Memory B cell (primary cell): ENCODE data around the gene DNASE1L2.

Experiments used
- ATAC-seq: fragments of 150-1000 bp; cut with Tn5 transposase; 2 replicates; pipeline ENCODE4 v1.10.0; 2021; ENCODE audit warnings: low read depth, mild to moderate bottlenecking, moderate library complexity
- DNase-seq, 2 donors: peaks; one replicate each; pipeline ENCODE4 v3.0.0; 2022; ENCODE audit warnings: low spot score in 2 of 2
- H3K27ac Mint-ChIP-seq: one replicate; pipeline ENCODE4 v1.8.0; 2022; ENCODE audit warnings: mild to moderate bottlenecking, moderate library complexity, mixed read lengths
- H3K27me3 Mint-ChIP-seq: one replicate; pipeline ENCODE4 v1.8.0; 2022; ENCODE audit warnings: mixed read lengths
- H3K36me3 Mint-ChIP-seq: one replicate; pipeline ENCODE4 v1.8.0; 2022; ENCODE audit warnings: mild to moderate bottlenecking, mixed read lengths
- H3K4me1 Mint-ChIP-seq: one replicate; pipeline ENCODE4 v1.8.0; 2022; ENCODE audit warnings: mixed read lengths
- H3K4me3 Mint-ChIP-seq: one replicate; pipeline ENCODE4 v1.8.0; 2022; ENCODE audit warnings: mild to moderate bottlenecking, moderate library complexity, mixed read lengths
- H3K9me3 Mint-ChIP-seq: one replicate; pipeline ENCODE4 v1.8.0; 2022; ENCODE audit warnings: mixed read lengths

Gene DNASE1L2, protein sequence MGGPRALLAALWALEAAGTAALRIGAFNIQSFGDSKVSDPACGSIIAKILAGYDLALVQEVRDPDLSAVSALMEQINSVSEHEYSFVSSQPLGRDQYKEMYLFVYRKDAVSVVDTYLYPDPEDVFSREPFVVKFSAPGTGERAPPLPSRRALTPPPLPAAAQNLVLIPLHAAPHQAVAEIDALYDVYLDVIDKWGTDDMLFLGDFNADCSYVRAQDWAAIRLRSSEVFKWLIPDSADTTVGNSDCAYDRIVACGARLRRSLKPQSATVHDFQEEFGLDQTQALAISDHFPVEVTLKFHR

DNA sequence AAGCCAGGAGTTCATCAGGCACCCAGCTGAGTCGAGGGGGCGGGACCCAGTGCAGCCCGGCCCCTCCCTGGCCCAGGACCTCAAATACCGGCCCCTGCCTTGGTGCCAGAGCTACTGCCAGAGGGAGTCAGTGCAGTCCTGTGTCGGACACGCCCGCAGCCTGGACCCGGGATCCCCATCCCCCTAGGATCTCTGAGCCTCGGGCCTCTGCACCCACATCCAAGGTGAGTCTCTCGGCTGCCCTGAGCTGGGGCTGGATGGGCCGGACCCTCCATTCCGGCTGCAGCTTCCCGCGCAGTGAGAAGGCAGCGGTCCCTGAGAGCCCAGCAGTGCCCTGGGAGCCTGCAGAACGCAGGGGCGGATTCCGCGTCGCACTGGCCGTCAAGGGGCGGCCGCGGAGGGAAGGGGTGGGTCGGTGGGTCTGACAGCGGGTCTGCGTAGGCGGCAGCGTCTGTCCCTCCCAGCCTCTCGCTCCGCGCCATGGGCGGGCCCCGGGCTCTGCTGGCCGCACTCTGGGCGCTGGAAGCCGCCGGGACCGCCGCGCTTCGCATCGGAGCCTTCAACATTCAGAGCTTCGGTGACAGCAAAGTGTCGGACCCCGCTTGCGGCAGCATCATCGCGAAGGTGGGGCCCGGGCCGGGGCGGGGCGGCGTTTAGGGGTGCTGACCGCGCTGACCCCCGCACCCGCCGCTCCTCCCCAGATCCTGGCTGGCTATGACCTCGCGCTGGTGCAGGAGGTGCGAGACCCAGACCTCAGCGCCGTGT is at the start of gene DNASE1L2:
Gene DNASE1L2 (plus strand): TSS at position 108 of the 765 bp plus-strand sequence. CDS start 373 bp downstream, at position 481.
- no peak within 1 kb of the TSS for H3K27ac Mint-ChIP-seq
- no peaks in the 10 kb centered on the region for H3K4me1 Mint-ChIP-seq
- no peak within 1 kb of the TSS for H3K4me3 Mint-ChIP-seq
- peaks cover 14% of the 10 kb centered on the region for H3K36me3 Mint-ChIP-seq
- H3K27me3 Mint-ChIP-seq, result no peaks in the 10 kb centered on the region
- ATAC-seq (no peak), DNase-seq (no peak)
- no peaks in the 10 kb centered on the region for H3K9me3 Mint-ChIP-seq

DNA sequence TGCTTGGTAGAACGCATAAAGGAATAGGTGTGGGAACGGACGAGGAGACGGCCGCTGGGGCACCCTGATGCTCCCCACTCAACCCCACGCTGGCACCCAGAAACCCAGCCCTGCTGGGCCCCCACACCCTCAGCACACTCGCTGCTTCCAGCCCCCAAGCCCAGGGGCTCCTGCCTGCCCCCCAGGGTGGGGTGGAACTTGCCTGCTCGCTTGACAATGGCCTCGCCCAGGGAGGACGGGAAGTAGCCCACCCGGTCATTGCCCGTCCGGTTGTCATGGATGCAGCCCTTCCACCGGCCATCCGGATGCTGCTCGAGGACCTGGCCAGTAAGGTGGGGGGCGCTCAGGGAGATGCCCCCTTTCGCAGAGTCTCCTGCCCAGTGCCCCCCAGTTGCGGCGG is 49.7 kb upstream of the DNASE1L2 start:
- no peak for ATAC-seq
- Mint-ChIP-seq H3K36me3 (no peaks in the 10 kb centered on the region), H3K27me3 (no peaks in the 10 kb centered on the region), H3K27ac (no peak overlapping the region), H3K4me1 (peaks cover 10% of the 10 kb centered on the region), H3K4me3 (no peak overlapping the region), H3K9me3 (no peaks in the 10 kb centered on the region)
- DNase-seq, result no peak

DNA sequence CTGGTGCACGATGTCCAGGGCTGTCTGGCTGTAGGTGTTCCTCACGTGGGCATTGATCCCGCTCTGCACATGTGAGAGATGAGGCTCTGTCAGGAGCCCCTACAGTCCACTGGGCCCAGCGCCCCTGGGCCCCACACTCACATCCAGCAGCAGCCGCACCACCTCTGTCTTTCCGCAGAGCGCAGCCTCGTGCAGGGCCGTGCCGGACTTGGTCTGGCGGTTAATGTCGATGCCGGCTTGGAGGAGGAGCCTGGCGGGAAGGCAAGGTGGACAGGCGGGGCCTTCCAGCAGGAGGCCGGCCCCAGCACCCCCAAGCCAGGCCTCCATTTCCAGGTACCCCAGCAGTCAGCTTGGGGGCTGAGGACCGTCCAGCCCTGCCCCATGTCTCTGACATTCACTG is 49.0 kb upstream of the DNASE1L2 start:
- no peak overlapping the region for H3K4me3 Mint-ChIP-seq
- no peak for DNase-seq
- H3K36me3 Mint-ChIP-seq, result no peaks in the 10 kb centered on the region
- H3K27ac Mint-ChIP-seq, result no peak overlapping the region
- no peak for ATAC-seq
- peaks cover 10% of the 10 kb centered on the region for H3K4me1 Mint-ChIP-seq
- H3K27me3 Mint-ChIP-seq, result no peaks in the 10 kb centered on the region
- no peaks in the 10 kb centered on the region for H3K9me3 Mint-ChIP-seq

DNA sequence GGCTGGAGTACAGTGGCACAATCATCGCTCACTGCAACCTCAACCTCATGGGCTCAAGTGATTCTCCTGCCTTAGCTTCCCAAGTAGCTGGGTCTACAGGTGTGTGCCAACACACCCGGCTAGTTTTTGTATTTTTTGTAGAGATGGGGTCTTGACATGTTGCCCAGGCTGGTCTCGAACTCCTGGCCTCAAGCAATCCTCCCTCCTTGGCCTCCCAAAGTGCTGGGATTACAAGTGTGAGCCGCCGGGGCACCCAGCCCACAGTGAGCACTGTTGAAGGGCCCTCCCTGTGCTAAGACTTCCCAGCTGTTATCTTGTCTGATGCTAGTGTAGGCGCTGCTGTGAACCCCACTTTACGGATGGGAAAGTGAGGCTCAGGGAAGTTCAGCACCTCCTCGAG is 47.8 kb upstream of the DNASE1L2 start:
- Mint-ChIP-seq H3K36me3 (no peaks in the 10 kb centered on the region), H3K4me3 (no peak overlapping the region), H3K9me3 (no peaks in the 10 kb centered on the region), H3K27me3 (peaks cover 5% of the 10 kb centered on the region), H3K27ac (no peak overlapping the region), H3K4me1 (peaks cover 6% of the 10 kb centered on the region)
- no peak for DNase-seq
- ATAC-seq, result no peak

DNA sequence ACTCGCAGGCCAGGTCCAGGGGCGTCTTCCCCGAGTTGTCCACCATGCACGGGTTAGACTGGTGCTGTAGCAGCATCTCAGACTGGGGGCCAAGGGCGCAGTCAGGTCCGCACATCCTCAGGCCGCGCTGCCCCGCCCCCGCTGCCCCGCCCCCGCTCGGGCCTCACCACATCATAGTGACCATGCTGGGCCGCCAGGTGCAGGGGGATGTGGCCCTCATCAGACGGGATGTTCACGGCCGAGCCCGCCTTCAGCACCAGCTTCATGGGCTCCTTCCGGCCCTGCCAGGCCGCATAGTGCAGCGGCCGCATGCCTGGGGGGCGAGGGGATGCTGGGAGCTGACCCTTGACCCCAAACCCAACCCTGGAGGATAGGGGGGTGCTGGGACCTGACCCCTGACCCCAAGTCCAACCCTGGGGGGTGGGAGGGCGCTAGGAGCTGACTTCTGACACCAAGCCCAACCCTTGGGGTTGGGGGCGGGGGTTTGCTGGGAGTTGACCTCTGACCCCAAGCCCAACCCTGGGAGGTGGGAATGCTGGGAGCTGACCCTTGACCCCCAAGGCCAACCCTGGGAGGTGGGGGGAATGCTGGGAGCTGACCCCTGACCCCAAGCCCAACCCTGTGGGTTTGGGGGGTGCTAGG is 46.9 kb upstream of the DNASE1L2 start:
- no peak for ATAC-seq
- peaks cover 3% of the 10 kb centered on the region for H3K4me1 Mint-ChIP-seq
- H3K36me3 Mint-ChIP-seq, result no peaks in the 10 kb centered on the region

DNA sequence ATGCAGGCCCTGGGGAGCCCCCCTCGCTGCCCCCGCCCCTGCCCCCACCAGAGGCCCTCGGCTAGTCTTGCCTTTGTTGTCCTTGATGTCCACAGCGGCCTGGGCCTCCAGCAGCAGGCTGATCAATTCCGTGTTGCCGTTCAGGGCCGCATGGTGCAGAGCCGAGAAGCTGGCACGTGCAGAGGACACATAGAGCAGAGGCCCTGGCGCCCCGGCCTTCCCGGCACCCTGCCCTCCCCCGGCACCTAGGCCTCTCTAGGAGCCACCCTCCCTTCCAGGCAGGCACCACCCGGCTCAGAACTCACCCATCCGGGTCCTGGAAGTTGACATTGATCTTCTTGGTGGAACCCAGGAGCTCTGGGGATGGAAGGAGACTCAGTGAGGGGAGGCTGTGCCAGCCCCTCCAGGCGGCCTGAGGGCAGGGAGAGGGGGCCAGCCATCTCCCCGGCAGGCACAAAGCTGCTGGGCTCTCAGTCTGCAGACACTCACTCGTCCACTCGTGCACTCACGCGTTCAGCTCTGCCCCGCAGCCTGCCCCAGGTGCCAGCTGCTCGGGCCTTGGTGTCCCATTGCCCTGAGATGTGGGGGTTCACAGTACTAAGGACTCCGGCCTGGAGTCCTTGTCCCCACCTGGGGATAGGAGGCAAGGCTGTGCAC is 46.1 kb upstream of the DNASE1L2 start:
- H3K4me3 Mint-ChIP-seq, result no peak overlapping the region

More for the DNA sequence above, 46.9 kb upstream of the DNASE1L2 start:
- Mint-ChIP-seq H3K27ac (no peak overlapping the region), H3K9me3 (no peaks in the 10 kb centered on the region), H3K4me3 (no peak overlapping the region), H3K27me3 (peaks cover 8% of the 10 kb centered on the region)
- DNase-seq, result no peak

DNA sequence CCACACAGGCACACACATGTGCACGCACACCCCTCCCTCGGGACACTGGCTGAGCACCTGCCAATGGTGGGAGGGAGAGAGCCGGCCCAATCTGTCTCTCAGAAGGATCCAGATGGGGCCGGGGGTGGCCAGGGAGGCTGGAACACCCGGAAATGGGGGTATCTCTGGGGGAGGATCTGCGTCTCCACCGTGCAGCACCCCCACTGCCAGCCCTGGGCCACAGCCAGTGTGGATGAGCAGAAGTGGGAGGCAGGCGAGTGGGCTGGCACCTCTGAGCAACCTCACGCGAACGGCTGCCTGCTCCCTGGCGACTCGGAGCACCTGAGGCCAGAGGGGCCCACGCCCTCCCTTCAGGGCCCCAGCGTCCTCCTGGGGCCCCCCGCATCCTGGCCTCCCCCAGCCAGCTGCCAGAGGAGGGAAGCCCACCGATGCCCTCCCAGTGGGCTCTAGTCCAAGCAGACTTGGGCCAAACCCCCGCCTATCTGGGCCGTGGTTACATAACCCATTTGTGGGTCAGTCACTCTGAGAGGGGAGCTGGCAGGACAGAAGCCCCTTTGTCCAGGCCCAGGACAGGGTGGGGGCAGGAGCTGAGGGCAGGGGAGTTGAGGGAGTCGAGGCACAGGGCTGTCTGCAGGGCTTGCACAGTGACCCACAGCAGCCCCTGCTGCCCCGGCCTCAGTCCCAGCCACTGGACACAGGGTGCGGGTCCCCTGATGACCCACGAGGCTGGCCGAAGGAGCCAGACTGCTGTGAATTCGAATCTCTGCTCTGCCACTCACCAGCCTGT is 45.4 kb upstream of the DNASE1L2 start:
- DNase-seq, result no peak
- no peaks in the 10 kb centered on the region for H3K9me3 Mint-ChIP-seq
- H3K4me1 Mint-ChIP-seq, result peaks cover 4% of the 10 kb centered on the region
- H3K27me3 Mint-ChIP-seq, result peaks cover 12% of the 10 kb centered on the region
- no peaks in the 10 kb centered on the region for H3K36me3 Mint-ChIP-seq
- no peak overlapping the region for H3K4me3 Mint-ChIP-seq
- no peak overlapping the region for H3K27ac Mint-ChIP-seq
- no peak for ATAC-seq

More for the DNA sequence above, 46.1 kb upstream of the DNASE1L2 start:
- no peaks in the 10 kb centered on the region for H3K36me3 Mint-ChIP-seq
- ATAC-seq (no peak), DNase-seq (no peak)
- H3K9me3 Mint-ChIP-seq, result no peaks in the 10 kb centered on the region
- peaks cover 12% of the 10 kb centered on the region for H3K27me3 Mint-ChIP-seq
- H3K4me1 Mint-ChIP-seq, result peaks cover 4% of the 10 kb centered on the region
- H3K27ac Mint-ChIP-seq, result no peak overlapping the region

DNA sequence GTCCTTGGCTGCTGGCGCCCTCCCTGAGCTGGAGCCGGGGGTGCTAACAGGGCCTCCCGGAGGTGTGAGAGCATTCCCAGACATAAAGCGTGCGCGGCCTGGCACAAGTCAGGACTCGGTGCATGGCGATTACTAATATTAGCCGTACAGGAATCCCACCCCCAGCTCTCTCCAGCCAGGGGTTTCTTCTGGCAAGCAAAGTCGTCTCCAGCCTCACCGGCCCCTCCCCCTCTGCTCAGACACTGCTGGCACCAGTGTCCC is 44.9 kb upstream of the DNASE1L2 start:
- ATAC-seq, result no peak
- Mint-ChIP-seq H3K27ac (no peak overlapping the region), H3K27me3 (peaks cover 12% of the 10 kb centered on the region), H3K9me3 (no peaks in the 10 kb centered on the region), H3K4me1 (peaks cover 4% of the 10 kb centered on the region), H3K4me3 (no peak overlapping the region), H3K36me3 (no peaks in the 10 kb centered on the region)
- no peak for DNase-seq

DNA sequence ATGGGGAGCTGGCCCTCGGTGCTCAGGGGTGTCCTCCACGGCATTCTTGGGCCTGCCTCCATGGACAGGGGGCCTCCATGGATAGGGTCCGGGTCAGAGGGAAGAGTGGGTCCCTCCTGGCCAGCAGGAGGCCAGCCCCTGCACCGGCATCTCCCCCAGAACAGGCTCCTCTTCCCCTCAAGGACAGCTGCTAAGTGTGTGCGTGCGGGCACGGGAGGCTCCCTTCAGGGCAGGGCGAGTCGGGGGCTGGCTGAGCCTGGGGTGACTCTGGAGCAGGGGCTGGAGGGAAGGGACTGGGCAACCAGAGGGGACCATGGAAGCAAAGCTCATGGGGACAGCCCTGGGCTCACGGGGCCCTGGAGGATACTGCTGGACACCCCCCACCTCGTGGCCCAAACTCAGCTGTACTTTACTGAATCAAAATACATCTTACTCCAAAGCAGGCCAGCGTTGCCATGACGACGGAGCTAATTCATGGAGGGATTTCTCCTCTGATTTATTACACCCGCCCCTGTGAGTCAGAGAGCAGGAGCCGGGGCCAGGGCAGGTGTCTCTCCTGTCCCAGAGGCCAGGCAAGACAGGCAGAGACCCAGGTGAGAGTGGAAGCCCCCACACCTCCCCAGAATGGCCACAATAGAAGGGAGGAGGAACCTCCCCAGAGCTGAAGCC is 41.9 kb upstream of the DNASE1L2 start:
- Mint-ChIP-seq H3K9me3 (no peaks in the 10 kb centered on the region), H3K27me3 (peaks cover 17% of the 10 kb centered on the region), H3K4me1 (peaks cover 8% of the 10 kb centered on the region), H3K4me3 (no peak overlapping the region), H3K27ac (no peak overlapping the region), H3K36me3 (no peaks in the 10 kb centered on the region)
- DNase-seq (no peak), ATAC-seq (no peak)

DNA sequence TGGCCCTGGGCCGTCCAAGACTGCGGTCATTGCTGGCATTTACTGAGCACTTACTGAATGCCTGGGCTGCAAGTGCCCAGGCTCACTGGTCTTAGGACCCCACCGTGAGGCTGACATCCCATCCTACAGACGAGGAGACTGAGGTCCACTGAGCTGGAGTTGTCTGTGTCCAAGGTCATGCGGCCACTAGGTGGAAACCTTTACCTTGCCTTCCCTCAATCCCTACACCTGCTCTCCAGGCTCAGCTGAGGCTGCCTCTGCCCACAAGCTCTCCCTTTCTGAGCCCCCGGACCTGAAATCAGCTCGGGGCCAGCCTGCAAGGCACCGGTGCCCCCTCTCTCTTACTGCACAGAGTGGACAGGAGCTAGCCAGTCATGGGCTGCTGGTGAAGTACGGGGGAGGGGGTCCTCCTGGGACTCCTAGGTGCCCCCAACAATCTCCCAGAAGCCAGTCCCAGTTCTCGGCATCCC is 41.4 kb upstream of the DNASE1L2 start:
- peak; percentile 86 for ATAC-seq
- DNase-seq, result peak; percentile 51 to 52
- H3K27ac Mint-ChIP-seq, result no peak overlapping the region
- peak overlapping the region; percentile 27 for H3K4me3 Mint-ChIP-seq
- H3K27me3 Mint-ChIP-seq, result peaks cover 17% of the 10 kb centered on the region
- H3K9me3 Mint-ChIP-seq, result no peaks in the 10 kb centered on the region
- peaks cover 8% of the 10 kb centered on the region for H3K4me1 Mint-ChIP-seq
- no peaks in the 10 kb centered on the region for H3K36me3 Mint-ChIP-seq

DNA sequence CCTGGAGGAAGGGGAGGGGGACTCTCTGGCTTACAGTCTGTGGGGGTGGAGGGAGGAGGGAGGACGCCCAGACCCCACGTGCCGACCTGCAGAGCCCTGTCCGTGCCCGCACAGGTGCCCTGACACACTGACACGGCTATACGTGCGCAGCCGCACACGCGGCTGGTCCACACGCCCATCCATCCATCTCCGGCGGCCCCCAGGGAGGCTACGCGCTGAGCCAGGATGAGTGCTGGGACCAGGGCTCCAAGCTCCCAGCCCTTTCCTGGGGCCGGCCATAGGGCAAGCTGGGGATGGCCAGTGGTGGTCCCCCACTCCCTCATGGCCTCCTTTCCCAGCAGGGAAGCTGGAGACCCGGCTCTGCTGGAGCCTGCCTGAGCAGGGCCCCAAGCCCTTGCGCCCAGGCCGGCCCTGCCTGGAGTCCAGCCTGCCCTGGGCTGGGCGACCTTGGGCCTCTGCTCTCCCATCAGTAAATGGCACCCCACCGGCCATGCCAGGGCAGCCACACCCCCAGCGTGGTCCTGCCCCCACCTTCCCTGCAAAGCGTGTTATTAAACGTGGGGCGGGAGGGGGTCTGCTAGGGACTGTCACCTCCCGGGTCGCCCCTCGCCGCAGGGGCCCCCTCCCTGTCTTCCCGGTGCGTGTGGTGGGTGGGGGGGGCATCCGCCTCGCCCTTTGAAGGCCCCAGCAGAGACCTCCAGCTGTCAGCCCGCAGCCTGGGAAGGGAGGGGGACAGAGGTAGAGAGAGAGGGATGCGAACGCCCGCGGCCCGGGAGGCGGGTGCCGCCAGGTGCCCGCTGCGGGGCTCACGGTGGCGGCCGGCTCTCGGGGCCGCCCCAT is 40.7 kb upstream of the DNASE1L2 start:
- no peaks in the 10 kb centered on the region for H3K9me3 Mint-ChIP-seq
- no peak overlapping the region for H3K27ac Mint-ChIP-seq
- no peaks in the 10 kb centered on the region for H3K36me3 Mint-ChIP-seq
- ATAC-seq (peak; percentile 28), DNase-seq (no peak)
- peaks cover 8% of the 10 kb centered on the region for H3K4me1 Mint-ChIP-seq
- peak overlapping the region; percentile 64 for H3K4me3 Mint-ChIP-seq
- peaks cover 17% of the 10 kb centered on the region for H3K27me3 Mint-ChIP-seq

DNA sequence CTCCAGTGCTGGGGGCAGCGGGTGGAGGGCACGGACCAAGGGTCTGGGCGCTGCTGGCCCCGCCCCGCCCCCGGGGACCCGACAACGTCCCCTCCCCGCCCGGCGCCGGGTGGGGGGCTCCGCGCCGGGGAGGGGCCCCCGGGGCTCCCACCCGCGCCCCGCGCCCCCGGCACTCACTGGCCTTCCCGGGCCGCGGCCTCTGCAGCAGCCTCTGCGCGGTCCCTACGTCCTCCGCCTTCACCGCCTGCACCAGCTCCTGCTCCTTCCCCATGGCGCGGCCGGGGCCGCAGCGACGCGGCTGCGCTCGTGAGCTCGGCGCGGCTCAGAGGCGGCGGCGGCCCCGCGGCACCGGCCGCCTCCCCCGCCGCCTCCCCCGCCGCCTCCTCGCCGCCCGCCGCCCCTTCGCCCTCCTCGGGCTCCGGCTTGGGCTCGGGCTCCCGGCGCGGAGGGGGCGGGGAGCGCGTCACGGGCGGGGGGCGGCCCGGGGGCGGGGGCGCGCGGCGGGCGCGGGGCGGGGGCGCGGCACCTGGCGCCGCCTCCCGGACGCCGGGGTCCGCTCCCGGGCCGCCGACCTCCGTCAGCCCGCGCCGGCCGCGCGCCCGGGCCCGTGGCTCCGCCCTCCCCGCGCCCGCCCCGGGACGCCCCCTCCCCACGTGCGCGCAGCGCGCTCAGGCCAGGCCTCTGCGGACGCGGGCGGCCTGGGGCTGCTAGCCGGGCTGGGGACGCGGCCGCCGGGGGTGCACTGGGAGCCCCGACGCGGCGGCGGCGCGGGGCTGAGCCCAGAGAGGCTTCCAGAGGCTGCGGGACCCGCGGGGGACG is 39.9 kb upstream of the DNASE1L2 start, which contains the start of gene CASKIN1:
Gene CASKIN1 (minus strand): TSS at position 444 of the 819 bp plus-strand sequence. CDS start 173 bp downstream, at position 271.
- peaks cover 8% of the 10 kb centered on the region for H3K4me1 Mint-ChIP-seq
- H3K27me3 Mint-ChIP-seq, result peaks cover 17% of the 10 kb centered on the region
- no peaks in the 10 kb centered on the region for H3K9me3 Mint-ChIP-seq
- H3K36me3 Mint-ChIP-seq, result no peaks in the 10 kb centered on the region
- H3K27ac Mint-ChIP-seq, result no peak within 1 kb of the TSS
- DNase-seq, result no peak
- H3K4me3 Mint-ChIP-seq, result peak within 1 kb of the TSS; percentile 79
- peak; percentile 53 for ATAC-seq
